ENCODE measurements around the gene KLHL22. TPM values are rescaled to one million over a fixed set of nuclear protein-coding genes. Genes with fewer than 3 reads are reported as not detected.

Gene KLHL22
- total and polyA plus RNA-seq, 2 donors (not counting 1 experiment from before 2014, with no cell fraction given) = 17.4 to 35.3 TPM

DNA sequence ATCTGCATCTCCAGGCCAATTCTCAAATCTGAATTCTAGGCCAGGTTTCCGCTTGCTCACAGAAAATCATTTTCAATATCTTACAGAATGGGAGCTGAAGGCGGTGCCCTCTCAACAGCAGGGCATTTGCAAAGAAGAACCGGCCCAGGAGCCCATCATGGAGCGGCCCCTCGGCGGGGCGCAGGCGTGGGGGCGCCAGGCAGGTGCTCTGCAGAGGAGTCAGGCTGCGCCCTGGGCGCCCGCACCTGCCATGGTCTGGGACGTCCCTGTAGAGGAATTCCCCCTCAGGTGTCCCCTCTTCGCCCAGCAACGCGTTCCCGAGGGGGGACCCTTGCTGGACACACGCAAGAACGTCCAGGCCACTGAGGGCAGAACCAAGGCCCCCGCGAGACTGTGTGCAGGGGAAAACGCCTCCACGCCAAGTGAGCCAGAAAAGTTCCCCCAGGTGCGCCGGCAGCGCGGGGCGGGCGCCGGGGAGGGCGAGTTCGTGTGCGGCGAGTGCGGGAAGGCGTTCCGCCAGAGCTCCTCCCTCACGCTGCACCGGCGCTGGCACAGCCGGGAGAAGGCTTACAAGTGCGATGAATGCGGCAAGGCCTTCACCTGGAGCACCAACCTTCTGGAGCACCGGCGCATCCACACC is 90.2 kb downstream of the KLHL22 start:
- Histone ChIP-seq H3K27ac (ENCODE audit: insufficient read depth, low read length) (no peak overlapping the region), H3K9me3 (ENCODE audit: control insufficient read depth, insufficient read depth, low read depth, low read length) (no peaks in the 10 kb centered on the region), H3K36me3 (ENCODE audit: control insufficient read depth, insufficient read depth, low read length) (peaks cover 13% of the 10 kb centered on the region), H3K4me3 (replicated peaks in 1 of 4; ENCODE audit: control extremely low read depth in 1 of 4, insufficient read depth in 1 of 4, low read depth in 3 of 4, low read length in 4 of 4) (no peak overlapping the region), H3K9ac (ENCODE audit: insufficient read depth, low read length) (no peak overlapping the region), H3K4me1 (ENCODE audit: control insufficient read depth, extremely low read depth, insufficient read depth, low read length) (no peaks in the 10 kb centered on the region), H3K79me2 (ENCODE audit: control insufficient read depth, insufficient read depth, low read length) (no peaks in the 10 kb centered on the region), H2AFZ (ENCODE audit: low read length) (no peak overlapping the region), H3K4me2 (ENCODE audit: extremely low read depth, insufficient read depth, low read length) (no peak overlapping the region), H3K27me3 (ENCODE audit: control insufficient read depth, insufficient read depth, low read length) (no peaks in the 10 kb centered on the region), H4K20me1 (ENCODE audit: control insufficient read depth, extremely low read depth, insufficient read depth, low read length) (no peaks in the 10 kb centered on the region)
- no peak for TF ChIP-seq EZH2 (IDR thresholded peaks at IDR 0.05; ENCODE audit: low read length, missing control alignments)
- TF ChIP-seq, protein P1, sequence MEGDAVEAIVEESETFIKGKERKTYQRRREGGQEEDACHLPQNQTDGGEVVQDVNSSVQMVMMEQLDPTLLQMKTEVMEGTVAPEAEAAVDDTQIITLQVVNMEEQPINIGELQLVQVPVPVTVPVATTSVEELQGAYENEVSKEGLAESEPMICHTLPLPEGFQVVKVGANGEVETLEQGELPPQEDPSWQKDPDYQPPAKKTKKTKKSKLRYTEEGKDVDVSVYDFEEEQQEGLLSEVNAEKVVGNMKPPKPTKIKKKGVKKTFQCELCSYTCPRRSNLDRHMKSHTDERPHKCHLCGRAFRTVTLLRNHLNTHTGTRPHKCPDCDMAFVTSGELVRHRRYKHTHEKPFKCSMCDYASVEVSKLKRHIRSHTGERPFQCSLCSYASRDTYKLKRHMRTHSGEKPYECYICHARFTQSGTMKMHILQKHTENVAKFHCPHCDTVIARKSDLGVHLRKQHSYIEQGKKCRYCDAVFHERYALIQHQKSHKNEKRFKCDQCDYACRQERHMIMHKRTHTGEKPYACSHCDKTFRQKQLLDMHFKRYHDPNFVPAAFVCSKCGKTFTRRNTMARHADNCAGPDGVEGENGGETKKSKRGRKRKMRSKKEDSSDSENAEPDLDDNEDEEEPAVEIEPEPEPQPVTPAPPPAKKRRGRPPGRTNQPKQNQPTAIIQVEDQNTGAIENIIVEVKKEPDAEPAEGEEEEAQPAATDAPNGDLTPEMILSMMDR (conservative IDR thresholded peaks at IDR 0.05 in 1 of 2, IDR thresholded peaks at IDR 0.05 in 1 of 2; ENCODE audit: low read depth in 1 of 2, low read length in 2 of 2) = no peak
- DNase-seq (ENCODE audit: low read depth in 2 of 2) = no peak

DNA sequence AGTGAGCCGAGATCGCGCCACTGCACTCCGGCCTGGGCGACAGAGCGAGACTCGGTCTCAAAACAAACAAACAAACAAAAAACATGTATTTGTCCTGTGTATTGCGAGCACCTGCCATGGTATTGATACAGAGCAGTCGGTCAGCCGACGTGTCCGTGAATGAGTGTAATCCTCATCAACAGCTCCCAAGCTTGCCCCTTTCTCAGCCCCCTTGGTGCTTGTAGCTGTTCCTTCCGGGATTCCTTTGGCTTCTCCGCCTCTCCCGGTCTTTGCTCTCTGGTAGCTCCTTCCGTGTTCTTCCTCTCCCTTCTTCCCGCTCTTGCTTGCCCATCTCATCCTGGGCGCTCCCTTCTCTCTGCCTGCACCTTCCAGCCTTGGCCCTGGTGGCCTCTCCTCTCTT is 90.7 kb downstream of the KLHL22 start:
- Histone ChIP-seq H3K27me3 (ENCODE audit: control insufficient read depth, insufficient read depth, low read length) (no peaks in the 10 kb centered on the region), H3K9ac (ENCODE audit: insufficient read depth, low read length) (no peak overlapping the region), H2AFZ (ENCODE audit: low read length) (no peak overlapping the region), H4K20me1 (ENCODE audit: control insufficient read depth, extremely low read depth, insufficient read depth, low read length) (no peaks in the 10 kb centered on the region), H3K79me2 (ENCODE audit: control insufficient read depth, insufficient read depth, low read length) (no peaks in the 10 kb centered on the region), H3K36me3 (ENCODE audit: control insufficient read depth, insufficient read depth, low read length) (peaks cover 13% of the 10 kb centered on the region), H3K4me3 (replicated peaks in 1 of 4; ENCODE audit: control extremely low read depth in 1 of 4, insufficient read depth in 1 of 4, low read depth in 3 of 4, low read length in 4 of 4) (no peak overlapping the region), H3K4me2 (ENCODE audit: extremely low read depth, insufficient read depth, low read length) (no peak overlapping the region), H3K4me1 (ENCODE audit: control insufficient read depth, extremely low read depth, insufficient read depth, low read length) (no peaks in the 10 kb centered on the region), H3K27ac (ENCODE audit: insufficient read depth, low read length) (no peak overlapping the region), H3K9me3 (ENCODE audit: control insufficient read depth, insufficient read depth, low read depth, low read length) (no peaks in the 10 kb centered on the region)
- TF ChIP-seq EZH2 (IDR thresholded peaks at IDR 0.05; ENCODE audit: low read length, missing control alignments) = no peak
- TF ChIP-seq, protein P1 (conservative IDR thresholded peaks at IDR 0.05 in 1 of 2, IDR thresholded peaks at IDR 0.05 in 1 of 2; ENCODE audit: low read depth in 1 of 2, low read length in 2 of 2) = no peak
- DNase-seq (ENCODE audit: low read depth in 2 of 2) = no peak

DNA sequence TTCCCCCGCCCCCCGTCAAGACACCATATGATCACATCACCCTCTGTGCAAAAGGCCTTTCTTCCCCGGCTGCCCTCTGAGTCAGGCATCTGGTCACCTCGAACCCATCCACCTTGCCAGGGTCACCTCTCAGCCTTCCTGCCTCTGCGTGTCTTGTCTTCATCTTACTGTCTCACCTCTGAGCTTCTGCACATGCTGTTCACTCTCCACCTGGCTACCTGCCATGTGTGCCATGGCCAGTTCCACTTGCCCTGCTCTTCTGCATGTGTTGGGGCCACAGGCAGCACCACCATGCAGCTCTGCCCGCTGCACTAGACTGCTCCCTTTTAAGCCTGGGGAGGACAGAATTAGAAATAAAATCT is 91.8 kb downstream of the KLHL22 start:
- Histone ChIP-seq H3K4me3 (replicated peaks in 1 of 4; ENCODE audit: control extremely low read depth in 1 of 4, insufficient read depth in 1 of 4, low read depth in 3 of 4, low read length in 4 of 4) (no peak overlapping the region), H3K27ac (ENCODE audit: insufficient read depth, low read length) (no peak overlapping the region), H3K27me3 (ENCODE audit: control insufficient read depth, insufficient read depth, low read length) (no peaks in the 10 kb centered on the region), H3K4me2 (ENCODE audit: extremely low read depth, insufficient read depth, low read length) (no peak overlapping the region), H4K20me1 (ENCODE audit: control insufficient read depth, extremely low read depth, insufficient read depth, low read length) (no peaks in the 10 kb centered on the region), H3K4me1 (ENCODE audit: control insufficient read depth, extremely low read depth, insufficient read depth, low read length) (no peaks in the 10 kb centered on the region), H3K9me3 (ENCODE audit: control insufficient read depth, insufficient read depth, low read depth, low read length) (no peaks in the 10 kb centered on the region), H3K9ac (ENCODE audit: insufficient read depth, low read length) (no peak overlapping the region), H3K36me3 (ENCODE audit: control insufficient read depth, insufficient read depth, low read length) (peaks cover 13% of the 10 kb centered on the region), H2AFZ (ENCODE audit: low read length) (no peak overlapping the region), H3K79me2 (ENCODE audit: control insufficient read depth, insufficient read depth, low read length) (no peaks in the 10 kb centered on the region)
- no peak for DNase-seq (ENCODE audit: low read depth in 2 of 2)
- no peak for TF ChIP-seq EZH2 (IDR thresholded peaks at IDR 0.05; ENCODE audit: low read length, missing control alignments)
- TF ChIP-seq, protein P1 (conservative IDR thresholded peaks at IDR 0.05 in 1 of 2, IDR thresholded peaks at IDR 0.05 in 1 of 2; ENCODE audit: low read depth in 1 of 2, low read length in 2 of 2) = no peak
